ENCODE data around the gene DNAAF1.

DNAAF1 gene

DNA sequence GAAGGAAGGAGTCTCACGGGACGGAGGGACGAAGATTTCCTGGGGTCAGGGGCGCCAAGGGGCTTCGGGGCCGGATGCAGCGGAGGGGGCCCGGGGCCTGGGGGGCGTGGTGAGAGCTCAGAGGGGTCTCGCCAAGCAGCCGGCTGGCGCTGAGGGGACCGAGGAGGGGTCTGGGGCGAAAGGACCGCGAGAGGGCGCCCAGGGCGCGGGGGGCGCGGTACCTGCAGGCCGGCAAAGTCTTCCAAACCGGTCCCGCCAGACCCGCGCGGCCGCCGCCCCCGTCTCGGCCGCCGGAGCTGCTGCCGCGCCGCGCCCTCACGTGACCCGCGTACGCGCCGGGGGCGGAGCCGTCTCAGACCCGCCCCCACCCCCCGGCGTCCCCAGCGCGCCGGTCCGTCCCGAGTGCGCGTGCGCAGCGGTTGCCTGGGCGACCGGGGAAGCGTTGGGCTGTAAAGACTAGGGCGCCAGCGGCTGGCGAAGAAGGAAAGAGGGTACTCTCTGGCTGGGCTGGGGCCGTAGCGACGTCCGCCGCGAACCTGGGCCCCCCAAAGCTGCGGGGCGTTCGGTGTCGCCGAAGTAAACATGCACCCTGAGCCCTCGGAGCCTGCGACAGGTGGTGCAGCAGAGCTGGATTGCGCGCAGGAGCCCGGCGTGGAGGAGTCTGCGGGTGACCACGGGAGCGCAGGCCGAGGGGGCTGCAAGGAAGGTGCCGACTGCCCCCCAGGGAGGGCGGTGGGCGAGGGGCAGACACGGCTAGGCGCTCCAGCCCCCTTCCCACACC is at the start of gene DNAAF1, which contains the start of gene HSDL1:
Gene DNAAF1 (plus strand): TSS at position 450 of the 781 bp plus-strand sequence. CDS start 133 bp downstream, at position 583.
Gene HSDL1 (minus strand): TSS at position 319 of the 781 bp plus-strand sequence. CDS start 13,856 bp downstream, outside the sequence.
- Histone ChIP-seq H3K9ac (ENCODE audit: low read length) (peak within 1 kb of the TSS; percentile 70), H3K36me3 (ENCODE audit: control insufficient read depth, insufficient read depth, low read length) (no peaks in the 10 kb centered on the region), H3K9me3 (ENCODE audit: control insufficient read depth, insufficient read depth, low read depth, low read length) (no peaks in the 10 kb centered on the region), H3K4me1 (ENCODE audit: control insufficient read depth, insufficient read depth, low read length) (0 out of 2 replicates have a peak, but pooled peaks cover 4% of the 10 kb centered on the region), H3K27me3 (ENCODE audit: control insufficient read depth, insufficient read depth, low read length) (peaks cover 11% of the 10 kb centered on the region), H3K4me3 (ENCODE audit: low read depth, low read length) (peak within 1 kb of the TSS; percentile 95), H3K27ac (ENCODE audit: low read depth, low read length) (peak within 1 kb of the TSS; percentile 23; the same call in 1 of the 2 replicates)

DNA sequence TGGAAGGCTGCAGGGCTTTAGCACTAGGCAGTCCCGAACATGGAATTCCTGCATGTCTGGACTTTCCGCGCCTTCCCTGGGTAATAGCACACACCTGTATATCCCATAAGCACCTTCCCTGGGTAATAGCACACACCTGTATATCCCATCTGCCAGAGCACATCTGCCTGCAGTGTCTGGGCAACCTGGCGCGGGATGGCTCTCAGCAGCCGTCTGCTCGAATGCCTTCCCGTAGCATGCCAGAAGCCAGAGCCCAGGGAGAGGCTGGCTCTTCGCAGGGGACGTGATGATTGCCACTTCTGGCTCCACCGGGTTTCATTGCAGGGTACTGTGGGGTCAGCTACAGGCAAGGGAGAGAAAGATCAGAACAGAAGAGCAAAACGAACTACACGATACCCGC is 49.6 kb upstream of the DNAAF1 start:
- peaks cover 76% of the 10 kb centered on the region for H3K36me3 ChIP-seq (ENCODE audit: control insufficient read depth, insufficient read depth, low read length)
- H3K27me3 ChIP-seq (ENCODE audit: control insufficient read depth, insufficient read depth, low read length), result no peaks in the 10 kb centered on the region
- H3K9ac ChIP-seq (ENCODE audit: low read length), result no peak overlapping the region
- H3K9me3 ChIP-seq (ENCODE audit: control insufficient read depth, insufficient read depth, low read depth, low read length), result no peaks in the 10 kb centered on the region
- H3K27ac ChIP-seq (ENCODE audit: low read depth, low read length), result no peak overlapping the region
- no peaks in the 10 kb centered on the region for H3K4me1 ChIP-seq (ENCODE audit: control insufficient read depth, insufficient read depth, low read length)
- H3K4me3 ChIP-seq (ENCODE audit: low read depth, low read length), result no peak overlapping the region

DNA sequence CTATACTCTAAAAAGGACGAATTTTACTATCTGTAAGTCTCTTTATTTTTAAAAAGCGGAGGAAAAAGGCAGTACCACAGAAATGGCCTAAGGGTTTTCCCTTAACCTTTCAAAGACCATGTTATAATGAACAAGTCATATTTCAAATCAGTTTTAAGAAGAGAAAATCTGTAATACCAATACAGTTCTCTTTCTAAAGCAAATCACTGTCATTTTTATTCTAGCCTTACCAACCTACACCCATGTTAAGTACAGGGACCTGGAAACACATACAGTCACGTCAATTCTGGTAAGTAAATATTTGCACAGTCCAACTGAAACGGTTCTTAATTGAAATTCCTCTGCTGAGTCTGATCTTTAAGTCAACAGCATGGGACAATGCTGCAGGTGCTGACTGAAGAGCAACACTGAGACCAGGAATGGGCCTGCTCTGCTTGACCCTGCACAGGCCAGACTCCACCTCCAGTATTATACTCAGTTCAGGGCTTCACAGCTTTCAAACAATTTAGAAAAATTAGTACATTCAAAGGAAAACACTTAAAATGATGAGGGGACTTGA is 48.6 kb upstream of the DNAAF1 start:
- Histone ChIP-seq H3K9me3 (ENCODE audit: control insufficient read depth, insufficient read depth, low read depth, low read length) (no peaks in the 10 kb centered on the region), H3K27ac (ENCODE audit: low read depth, low read length) (no peak overlapping the region), H3K36me3 (ENCODE audit: control insufficient read depth, insufficient read depth, low read length) (peaks cover 67% of the 10 kb centered on the region), H3K4me1 (ENCODE audit: control insufficient read depth, insufficient read depth, low read length) (no peaks in the 10 kb centered on the region), H3K4me3 (ENCODE audit: low read depth, low read length) (no peak overlapping the region), H3K9ac (ENCODE audit: low read length) (no peak overlapping the region), H3K27me3 (ENCODE audit: control insufficient read depth, insufficient read depth, low read length) (no peaks in the 10 kb centered on the region)

- Histone ChIP-seq H3K4me1 (ENCODE audit: control insufficient read depth, insufficient read depth, low read length) (no peaks in the 10 kb centered on the region), H3K27me3 (ENCODE audit: control insufficient read depth, insufficient read depth, low read length) (no peaks in the 10 kb centered on the region), H3K27ac (ENCODE audit: low read depth, low read length) (no peak overlapping the region), H3K9ac (ENCODE audit: low read length) (no peak overlapping the region), H3K9me3 (ENCODE audit: control insufficient read depth, insufficient read depth, low read depth, low read length) (no peaks in the 10 kb centered on the region), H3K36me3 (ENCODE audit: control insufficient read depth, insufficient read depth, low read length) (peaks cover 49% of the 10 kb centered on the region), H3K4me3 (ENCODE audit: low read depth, low read length) (no peak overlapping the region)
These were observed 46.2 kb upstream of the DNAAF1 start for GRCh38 chr16:84098939-84099338.

DNA sequence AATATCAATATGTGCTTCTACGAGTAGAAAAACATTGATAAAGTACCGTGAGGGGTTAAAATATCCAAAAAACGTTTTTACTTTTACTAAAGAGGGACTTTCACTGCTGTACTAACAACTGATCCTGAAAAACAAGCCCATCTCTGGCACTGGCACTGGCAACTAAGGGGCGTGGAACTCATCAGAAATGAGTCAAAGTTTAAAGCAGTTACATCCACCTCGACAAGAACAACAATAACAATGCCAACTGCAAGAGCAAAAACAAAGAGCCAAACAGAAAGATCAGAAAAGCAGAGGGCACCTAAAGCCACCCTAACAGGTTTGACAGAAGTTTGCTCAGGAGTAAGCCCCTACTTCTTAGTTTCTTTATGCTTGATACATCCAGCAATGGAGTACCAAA is 41.4 kb upstream of the DNAAF1 start:
- no peaks in the 10 kb centered on the region for H3K27me3 ChIP-seq (ENCODE audit: control insufficient read depth, insufficient read depth, low read length)
- no peak overlapping the region for H3K9ac ChIP-seq (ENCODE audit: low read length)
- no peaks in the 10 kb centered on the region for H3K4me1 ChIP-seq (ENCODE audit: control insufficient read depth, insufficient read depth, low read length)
- peaks cover 12% of the 10 kb centered on the region for H3K36me3 ChIP-seq (ENCODE audit: control insufficient read depth, insufficient read depth, low read length)
- no peak overlapping the region for H3K27ac ChIP-seq (ENCODE audit: low read depth, low read length)
- H3K4me3 ChIP-seq (ENCODE audit: low read depth, low read length), result no peak overlapping the region
- H3K9me3 ChIP-seq (ENCODE audit: control insufficient read depth, insufficient read depth, low read depth, low read length), result no peaks in the 10 kb centered on the region

DNA sequence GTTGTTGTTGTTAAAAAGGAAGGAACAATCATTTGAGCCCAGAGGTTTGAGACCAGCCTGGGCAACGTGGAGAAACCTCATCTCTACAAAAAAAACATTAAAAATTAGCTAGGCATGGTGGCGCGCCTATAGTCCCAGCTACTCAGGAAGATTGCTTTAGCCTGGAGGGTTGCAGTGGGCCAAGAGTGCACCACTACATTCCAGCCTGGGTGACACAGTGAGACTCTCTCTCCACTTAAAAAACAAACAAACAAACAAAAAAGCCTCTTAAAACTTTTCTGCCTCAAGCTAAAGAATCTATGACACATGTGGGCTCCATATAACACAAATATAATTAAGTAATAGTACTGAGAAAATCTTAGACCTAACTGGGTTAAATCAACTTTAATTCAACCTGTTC is 40.9 kb upstream of the DNAAF1 start:
- H3K9me3 ChIP-seq (ENCODE audit: control insufficient read depth, insufficient read depth, low read depth, low read length), result no peaks in the 10 kb centered on the region
- no peaks in the 10 kb centered on the region for H3K4me1 ChIP-seq (ENCODE audit: control insufficient read depth, insufficient read depth, low read length)
- no peaks in the 10 kb centered on the region for H3K27me3 ChIP-seq (ENCODE audit: control insufficient read depth, insufficient read depth, low read length)
- no peak overlapping the region for H3K4me3 ChIP-seq (ENCODE audit: low read depth, low read length)
- H3K9ac ChIP-seq (ENCODE audit: low read length), result no peak overlapping the region
- H3K27ac ChIP-seq (ENCODE audit: low read depth, low read length), result no peak overlapping the region
- peaks cover 11% of the 10 kb centered on the region for H3K36me3 ChIP-seq (ENCODE audit: control insufficient read depth, insufficient read depth, low read length)

- Histone ChIP-seq H3K9me3 (ENCODE audit: control insufficient read depth, insufficient read depth, low read depth, low read length) (no peaks in the 10 kb centered on the region), H3K4me3 (ENCODE audit: low read depth, low read length) (no peak overlapping the region), H3K27me3 (ENCODE audit: control insufficient read depth, insufficient read depth, low read length) (no peaks in the 10 kb centered on the region), H3K36me3 (ENCODE audit: control insufficient read depth, insufficient read depth, low read length) (peaks cover 14% of the 10 kb centered on the region), H3K27ac (ENCODE audit: low read depth, low read length) (no peak overlapping the region), H3K4me1 (ENCODE audit: control insufficient read depth, insufficient read depth, low read length) (no peaks in the 10 kb centered on the region), H3K9ac (ENCODE audit: low read length) (no peak overlapping the region)
These were observed 39.8 kb upstream of the DNAAF1 start for GRCh38 chr16:84105301-84105815.

GRCh38 chr16:84105948-84106740 is 39.0 kb upstream of the DNAAF1 start:
- H3K9me3 ChIP-seq (ENCODE audit: control insufficient read depth, insufficient read depth, low read depth, low read length), result no peaks in the 10 kb centered on the region
- no peak overlapping the region for H3K4me3 ChIP-seq (ENCODE audit: low read depth, low read length)
- no peaks in the 10 kb centered on the region for H3K27me3 ChIP-seq (ENCODE audit: control insufficient read depth, insufficient read depth, low read length)
- peaks cover 19% of the 10 kb centered on the region for H3K36me3 ChIP-seq (ENCODE audit: control insufficient read depth, insufficient read depth, low read length)
- no peaks in the 10 kb centered on the region for H3K4me1 ChIP-seq (ENCODE audit: control insufficient read depth, insufficient read depth, low read length)
- peak overlapping the region; percentile 19 for H3K9ac ChIP-seq (ENCODE audit: low read length)
- H3K27ac ChIP-seq (ENCODE audit: low read depth, low read length), result no peak overlapping the region

- Histone ChIP-seq H3K9me3 (ENCODE audit: control insufficient read depth, insufficient read depth, low read depth, low read length) (no peaks in the 10 kb centered on the region), H3K36me3 (ENCODE audit: control insufficient read depth, insufficient read depth, low read length) (peaks cover 12% of the 10 kb centered on the region; the same call in 1 of the 2 replicates), H3K4me3 (ENCODE audit: low read depth, low read length) (no peak overlapping the region), H3K4me1 (ENCODE audit: control insufficient read depth, insufficient read depth, low read length) (no peaks in the 10 kb centered on the region), H3K27ac (ENCODE audit: low read depth, low read length) (no peak overlapping the region), H3K27me3 (ENCODE audit: control insufficient read depth, insufficient read depth, low read length) (no peaks in the 10 kb centered on the region), H3K9ac (ENCODE audit: low read length) (no peak overlapping the region)
These were observed 37.2 kb upstream of the DNAAF1 start for GRCh38 chr16:84107921-84108320.

DNA sequence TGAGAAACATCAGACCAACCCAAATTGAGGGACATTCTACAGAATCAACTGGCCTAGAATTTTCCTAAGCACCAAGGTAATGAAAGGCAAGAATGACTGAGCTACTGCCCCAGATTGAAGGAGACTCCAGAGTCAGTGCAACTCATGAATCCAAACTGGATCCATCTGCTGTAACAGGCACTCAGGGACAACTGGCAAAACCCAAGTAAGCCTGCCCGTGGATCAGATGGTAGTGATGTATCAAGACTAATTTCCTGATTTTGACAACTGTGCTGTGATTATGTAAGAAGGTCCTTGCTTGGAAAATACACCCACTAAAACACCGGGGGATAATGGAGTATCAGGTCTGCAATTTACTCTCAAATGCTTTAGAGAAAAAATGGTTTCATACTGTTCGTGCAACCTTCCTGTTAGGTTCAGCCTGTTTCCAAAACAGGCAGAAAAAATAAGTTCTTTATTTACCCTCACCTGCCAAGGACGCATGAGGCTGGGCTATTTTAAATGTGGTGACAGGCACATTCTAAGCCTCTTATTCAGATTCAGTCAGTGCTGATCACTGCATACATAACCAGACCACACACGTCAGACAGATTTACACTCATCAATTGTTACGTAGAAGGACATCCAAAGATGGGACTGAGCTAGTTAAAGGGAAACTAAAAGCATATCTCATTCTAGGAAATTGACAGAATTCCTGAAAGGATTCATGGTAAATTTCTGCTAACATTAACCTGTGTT is 35.3 kb upstream of the DNAAF1 start:
- Histone ChIP-seq H3K9me3 (ENCODE audit: control insufficient read depth, insufficient read depth, low read depth, low read length) (no peaks in the 10 kb centered on the region), H3K27ac (ENCODE audit: low read depth, low read length) (no peak overlapping the region), H3K9ac (ENCODE audit: low read length) (no peak overlapping the region), H3K27me3 (ENCODE audit: control insufficient read depth, insufficient read depth, low read length) (no peaks in the 10 kb centered on the region), H3K36me3 (ENCODE audit: control insufficient read depth, insufficient read depth, low read length) (peaks cover 12% of the 10 kb centered on the region; the same call in 1 of the 2 replicates), H3K4me3 (ENCODE audit: low read depth, low read length) (no peak overlapping the region), H3K4me1 (ENCODE audit: control insufficient read depth, insufficient read depth, low read length) (no peaks in the 10 kb centered on the region)
